ENCODE measurements around the gene IL33.

DNA sequence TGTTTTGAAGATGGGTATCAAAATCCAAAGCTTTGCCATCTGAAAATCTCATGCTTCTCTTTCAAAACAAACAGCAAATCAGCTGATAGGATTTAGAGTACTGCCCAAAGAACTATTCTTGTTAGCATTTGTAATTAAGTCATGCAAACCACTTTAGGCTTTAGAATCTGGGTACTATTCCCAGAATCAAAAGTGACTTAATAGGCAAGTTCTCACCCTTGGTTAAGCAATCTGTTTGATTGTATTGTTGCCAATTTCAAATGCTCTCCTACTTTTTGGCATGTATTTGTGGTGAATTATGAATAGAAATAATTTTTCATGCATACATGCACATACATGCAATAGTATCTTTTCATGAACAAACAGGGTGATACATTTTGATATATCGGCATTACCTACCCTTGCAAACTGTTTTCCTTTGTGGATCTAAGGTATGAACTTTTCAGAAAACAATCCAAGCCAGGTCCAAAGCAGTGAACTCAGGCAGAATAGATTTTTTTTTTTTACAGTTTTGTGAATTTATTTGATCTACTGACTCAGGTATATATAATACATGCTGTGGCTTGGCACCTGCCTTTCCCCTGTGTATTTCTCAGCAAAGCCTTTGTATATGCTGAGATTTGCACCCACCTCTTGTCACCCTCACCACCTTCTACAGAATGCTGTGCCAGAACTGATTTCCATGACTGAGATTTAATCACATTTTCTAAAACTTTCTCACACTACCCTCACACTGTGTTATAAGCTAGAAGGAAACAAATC is 9.0 kb downstream of the IL33 start:
- TF ChIP-seq, protein P1, sequence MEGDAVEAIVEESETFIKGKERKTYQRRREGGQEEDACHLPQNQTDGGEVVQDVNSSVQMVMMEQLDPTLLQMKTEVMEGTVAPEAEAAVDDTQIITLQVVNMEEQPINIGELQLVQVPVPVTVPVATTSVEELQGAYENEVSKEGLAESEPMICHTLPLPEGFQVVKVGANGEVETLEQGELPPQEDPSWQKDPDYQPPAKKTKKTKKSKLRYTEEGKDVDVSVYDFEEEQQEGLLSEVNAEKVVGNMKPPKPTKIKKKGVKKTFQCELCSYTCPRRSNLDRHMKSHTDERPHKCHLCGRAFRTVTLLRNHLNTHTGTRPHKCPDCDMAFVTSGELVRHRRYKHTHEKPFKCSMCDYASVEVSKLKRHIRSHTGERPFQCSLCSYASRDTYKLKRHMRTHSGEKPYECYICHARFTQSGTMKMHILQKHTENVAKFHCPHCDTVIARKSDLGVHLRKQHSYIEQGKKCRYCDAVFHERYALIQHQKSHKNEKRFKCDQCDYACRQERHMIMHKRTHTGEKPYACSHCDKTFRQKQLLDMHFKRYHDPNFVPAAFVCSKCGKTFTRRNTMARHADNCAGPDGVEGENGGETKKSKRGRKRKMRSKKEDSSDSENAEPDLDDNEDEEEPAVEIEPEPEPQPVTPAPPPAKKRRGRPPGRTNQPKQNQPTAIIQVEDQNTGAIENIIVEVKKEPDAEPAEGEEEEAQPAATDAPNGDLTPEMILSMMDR (IDR thresholded peaks at IDR 0.05): no peak
- TF ChIP-seq POLR2A (IDR thresholded peaks at IDR 0.05): no peak

Data from body of pancreas (tissue), 4 donors.